GM18951 (cell line): ENCODE measurements around the gene SCAF4.
"Not testable (repeated sequence)": the region's sequence is repeated elsewhere in the genome, so short reads cannot be mapped to it uniquely, and the experiment has no call there.

ENCODE experiments used
- POLR2A ChIP-seq: IDR thresholded peaks from 4 replicates; pipeline ENCODE4 v1.6.1; 2011; ENCODE audit warnings: mild to moderate bottlenecking; ENCODE audit not compliant: insufficient read length, insufficient read depth; ENCODE audit errors: extremely low read depth
- in situ Hi-C: fragments of 300-500 bp; cut with MboI; formaldehyde crosslinking; loops from one replicate; pipeline ENCODE4 v1.12.0; 2022; ENCODE audit warnings: low sequenced_read_pairs, mixed read lengths, inconsistent platforms; ENCODE audit not compliant: unreplicated experiment

Gene SCAF4

DNA sequence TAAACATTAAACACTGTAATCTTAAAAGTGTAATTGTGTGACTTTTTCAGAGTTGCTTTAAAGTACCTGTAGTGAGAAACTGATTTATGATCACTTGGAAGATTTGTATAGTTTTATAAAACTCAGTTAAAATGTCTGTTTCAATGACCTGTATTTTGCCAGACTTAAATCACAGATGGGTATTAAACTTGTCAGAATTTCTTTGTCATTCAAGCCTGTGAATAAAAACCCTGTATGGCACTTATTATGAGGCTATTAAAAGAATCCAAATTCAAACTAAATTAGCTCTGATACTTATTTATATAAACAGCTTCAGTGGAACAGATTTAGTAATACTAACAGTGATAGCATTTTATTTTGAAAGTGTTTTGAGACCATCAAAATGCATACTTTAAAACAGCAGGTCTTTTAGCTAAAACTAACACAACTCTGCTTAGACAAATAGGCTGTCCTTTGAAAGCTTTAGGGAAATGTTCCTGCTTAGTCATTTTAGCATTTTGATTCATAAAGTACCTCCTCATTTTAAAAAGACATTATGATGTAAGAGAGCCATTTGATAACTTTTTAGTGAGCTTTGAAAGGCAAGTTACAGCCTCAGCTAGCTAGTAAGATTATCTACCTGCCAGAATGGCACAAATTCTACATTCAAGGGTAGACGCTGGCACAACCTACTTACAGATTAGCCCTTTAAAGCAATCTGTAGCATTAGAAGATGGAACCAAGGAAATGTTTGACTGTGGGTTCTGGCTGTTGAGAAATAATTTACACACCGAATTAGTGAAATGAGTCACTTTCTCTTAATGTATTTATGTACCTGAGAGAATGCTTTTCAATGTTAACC, 63.0 kb downstream of the SCAF4 start:
- TF ChIP-seq POLR2A = no peak
- in situ Hi-C loops = no loop called here

DNA sequence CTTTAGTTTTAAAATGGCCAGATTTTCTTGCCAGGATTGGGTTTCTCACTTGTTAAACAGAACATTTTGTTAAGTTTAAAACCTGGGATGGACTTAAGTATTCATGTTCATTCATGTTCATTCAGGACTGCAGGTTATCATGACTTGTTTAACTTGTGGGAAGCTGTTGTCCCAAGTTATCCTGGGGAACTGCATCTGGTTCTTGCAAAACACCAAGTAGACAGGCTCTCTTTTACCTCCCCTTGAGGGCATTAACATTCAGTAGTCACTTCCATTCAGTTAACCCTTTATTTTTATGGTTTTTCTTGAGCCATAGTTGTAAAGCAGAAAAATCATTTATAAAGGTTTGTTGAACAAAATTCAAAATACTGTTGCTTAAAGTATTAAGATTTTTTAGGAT, 64.3 kb downstream of the SCAF4 start:
- no peak for TF ChIP-seq POLR2A
- in situ Hi-C loops = no loop called here

DNA sequence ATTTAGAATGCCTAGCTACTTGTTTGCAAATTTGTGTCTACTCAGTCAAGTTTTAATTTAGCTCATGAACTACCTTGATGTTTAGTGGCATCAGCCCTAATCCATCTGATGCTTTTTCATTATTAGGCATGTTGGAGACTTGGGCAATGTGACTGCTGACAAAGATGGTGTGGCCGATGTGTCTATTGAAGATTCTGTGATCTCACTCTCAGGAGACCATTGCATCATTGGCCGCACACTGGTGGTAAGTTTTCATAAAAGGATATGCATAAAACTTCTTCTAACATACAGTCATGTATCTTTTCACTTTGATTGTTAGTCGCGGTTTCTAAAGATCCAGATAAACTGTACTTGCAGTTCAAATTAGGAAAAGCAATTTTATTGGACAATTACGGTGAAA, 64.8 kb downstream of the SCAF4 start:
- in situ Hi-C loops = no loop called here
- no peak for TF ChIP-seq POLR2A

DNA sequence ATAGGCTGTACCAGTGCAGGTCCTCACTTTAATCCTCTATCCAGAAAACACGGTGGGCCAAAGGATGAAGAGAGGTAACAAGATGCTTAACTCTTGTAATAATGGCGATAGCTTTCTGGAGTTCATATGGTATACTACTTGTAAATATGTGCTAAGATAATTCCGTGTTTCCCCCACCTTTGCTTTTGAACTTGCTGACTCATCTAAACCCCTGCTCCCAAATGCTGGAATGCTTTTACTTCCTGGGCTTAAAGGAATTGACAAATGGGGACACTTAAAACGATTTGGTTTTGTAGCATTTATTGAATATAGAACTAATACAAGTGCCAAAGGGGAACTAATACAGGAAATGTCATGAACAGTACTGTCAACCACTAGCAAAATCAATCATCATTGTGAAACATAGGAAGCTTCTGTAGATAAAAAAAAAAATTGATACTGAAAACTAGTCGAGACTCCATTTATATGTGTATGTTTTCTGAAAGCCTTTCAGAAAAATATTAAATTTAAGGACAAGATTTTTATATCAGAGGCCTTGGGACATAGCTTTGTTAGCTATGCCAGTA, 65.4 kb downstream of the SCAF4 start:
- in situ Hi-C loops = no loop called here
- TF ChIP-seq POLR2A = no peak

DNA sequence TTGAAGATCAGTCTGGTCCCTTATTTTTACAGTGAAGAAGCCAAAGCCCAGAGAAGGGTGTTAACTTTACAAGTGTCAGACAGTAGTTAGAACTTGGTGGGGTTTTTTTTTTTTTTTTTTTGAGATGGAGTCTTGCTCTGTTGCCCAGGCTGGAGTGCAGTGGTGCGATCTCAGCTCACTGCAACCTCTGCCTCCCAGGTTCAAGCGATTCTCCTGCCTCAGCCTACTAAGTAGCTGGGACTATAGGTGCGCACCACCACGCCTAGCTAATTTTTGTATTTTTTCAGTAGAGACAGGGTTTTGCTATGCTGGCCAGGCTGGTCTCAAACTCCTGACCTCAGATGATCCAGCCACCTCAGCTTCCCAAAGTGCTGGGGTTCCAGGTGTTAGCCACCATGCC, 66.0 kb downstream of the SCAF4 start:
- in situ Hi-C loops = not testable (repeated sequence)

DNA sequence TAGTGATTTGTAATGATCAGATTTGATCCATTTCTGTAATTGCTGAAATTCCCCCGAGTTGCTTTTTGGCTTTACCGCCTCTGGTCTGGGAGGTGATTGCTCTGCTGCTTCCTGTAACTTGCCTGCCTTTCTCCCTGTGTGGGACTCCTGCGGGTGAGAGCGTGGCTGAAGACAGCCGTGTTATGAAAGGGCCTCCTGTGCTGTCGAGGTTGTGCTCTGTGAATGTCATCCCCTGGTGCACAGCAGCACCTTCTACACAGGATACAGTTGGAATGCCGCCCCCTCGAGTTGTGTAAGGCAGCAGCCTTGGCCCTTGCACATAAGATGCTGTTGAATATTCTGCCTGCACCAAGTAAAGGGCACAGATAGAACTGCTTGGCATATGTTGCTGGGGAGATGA, 66.5 kb downstream of the SCAF4 start:
- no peak for TF ChIP-seq POLR2A
- in situ Hi-C loops = no loop called here

DNA sequence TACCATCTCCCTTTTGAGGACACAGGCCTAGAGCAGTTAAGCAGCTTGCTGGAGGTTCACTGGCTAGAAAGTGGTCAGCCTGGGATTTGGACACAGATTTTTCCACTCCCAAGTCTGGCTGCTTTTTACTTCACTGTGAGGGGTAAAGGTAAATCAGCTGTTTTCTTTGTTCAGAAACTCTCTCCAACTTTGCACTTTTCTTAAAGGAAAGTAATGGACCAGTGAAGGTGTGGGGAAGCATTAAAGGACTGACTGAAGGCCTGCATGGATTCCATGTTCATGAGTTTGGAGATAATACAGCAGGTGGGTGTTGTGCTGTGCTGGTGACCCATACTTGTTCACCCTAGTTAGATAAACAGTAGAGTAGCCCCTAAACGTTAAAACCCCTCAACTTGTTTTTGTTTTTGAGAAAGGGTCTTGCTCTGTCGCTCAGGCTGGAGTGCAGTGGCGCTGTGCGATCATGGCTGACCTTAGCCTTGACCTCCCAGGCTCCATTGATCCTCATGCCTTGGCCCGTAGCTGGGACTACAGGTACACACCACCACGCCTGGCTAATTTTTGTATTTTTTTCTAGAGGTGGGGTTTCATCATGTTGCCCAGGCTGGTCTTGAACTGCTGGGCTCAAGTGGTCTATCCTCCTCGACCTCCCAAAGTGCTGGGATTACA, 68.2 kb downstream of the SCAF4 start:
- no peak for TF ChIP-seq POLR2A
- in situ Hi-C loops = no loop called here

DNA sequence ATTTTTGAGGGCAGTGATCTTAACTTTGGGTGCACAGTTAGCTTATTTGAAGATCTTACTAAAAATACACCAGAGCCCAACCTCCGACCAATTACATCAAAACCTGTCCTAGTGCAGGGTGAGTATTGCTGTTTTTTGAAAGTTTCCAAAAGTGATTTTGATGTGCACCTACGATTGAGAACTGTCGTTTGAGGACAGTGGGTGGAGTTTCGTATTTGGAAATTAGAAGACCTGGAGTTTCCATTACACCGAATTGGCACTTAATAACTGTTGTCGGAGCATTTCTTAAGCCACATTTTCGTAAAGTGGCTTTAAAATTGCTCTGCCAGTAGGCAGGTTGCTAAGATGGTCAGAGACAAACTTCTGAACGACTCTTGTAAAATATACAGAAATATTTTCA, 71.3 kb downstream of the SCAF4 start:
- TF ChIP-seq POLR2A = no peak
- in situ Hi-C loops = no loop called here

DNA sequence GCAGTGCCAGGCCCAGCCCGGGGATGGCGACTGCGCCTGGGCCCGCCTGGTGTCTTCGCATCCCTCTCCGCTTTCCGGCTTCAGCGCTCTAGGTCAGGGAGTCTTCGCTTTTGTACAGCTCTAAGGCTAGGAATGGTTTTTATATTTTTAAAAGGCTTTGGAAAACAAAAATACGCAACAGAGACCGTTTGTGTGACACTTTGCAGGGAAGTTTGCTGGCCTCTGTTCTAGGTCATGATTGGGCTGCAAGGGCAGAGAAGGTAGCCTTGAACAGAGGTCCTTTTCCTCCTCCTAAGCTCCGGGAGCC, 71.7 kb downstream of the SCAF4 start:
- in situ Hi-C loops = no loop called here
- no peak for TF ChIP-seq POLR2A

DNA sequence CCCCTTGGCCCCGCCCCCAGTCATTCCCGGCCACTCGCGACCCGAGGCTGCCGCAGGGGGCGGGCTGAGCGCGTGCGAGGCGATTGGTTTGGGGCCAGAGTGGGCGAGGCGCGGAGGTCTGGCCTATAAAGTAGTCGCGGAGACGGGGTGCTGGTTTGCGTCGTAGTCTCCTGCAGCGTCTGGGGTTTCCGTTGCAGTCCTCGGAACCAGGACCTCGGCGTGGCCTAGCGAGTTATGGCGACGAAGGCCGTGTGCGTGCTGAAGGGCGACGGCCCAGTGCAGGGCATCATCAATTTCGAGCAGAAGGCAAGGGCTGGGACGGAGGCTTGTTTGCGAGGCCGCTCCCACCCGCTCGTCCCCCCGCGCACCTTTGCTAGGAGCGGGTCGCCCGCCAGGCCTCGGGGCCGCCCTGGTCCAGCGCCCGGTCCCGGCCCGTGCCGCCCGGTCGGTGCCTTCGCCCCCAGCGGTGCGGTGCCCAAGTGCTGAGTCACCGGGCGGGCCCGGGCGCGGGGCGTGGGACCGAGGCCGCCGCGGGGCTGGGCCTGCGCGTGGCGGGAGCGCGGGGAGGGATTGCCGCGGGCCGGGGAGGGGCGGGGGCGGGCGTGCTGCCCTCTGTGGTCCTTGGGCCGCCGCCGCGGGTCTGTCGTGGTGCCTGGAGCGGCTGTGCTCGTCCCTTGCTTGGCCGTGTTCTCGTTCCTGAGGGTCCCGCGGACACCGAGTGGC, 72.2 kb downstream of the SCAF4 start, which contains the start of gene SOD1:
Gene SOD1 (plus strand): TSS at position 158 of the 723 bp plus-strand sequence. CDS start 77 bp downstream, at position 235.
- in situ Hi-C loops = no loop called here
- peak; percentile 99 for TF ChIP-seq POLR2A

DNA sequence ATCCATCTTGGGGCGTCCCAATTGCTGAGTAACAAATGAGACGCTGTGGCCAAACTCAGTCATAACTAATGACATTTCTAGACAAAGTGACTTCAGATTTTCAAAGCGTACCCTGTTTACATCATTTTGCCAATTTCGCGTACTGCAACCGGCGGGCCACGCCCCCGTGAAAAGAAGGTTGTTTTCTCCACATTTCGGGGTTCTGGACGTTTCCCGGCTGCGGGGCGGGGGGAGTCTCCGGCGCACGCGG, 72.7 kb downstream of the SCAF4 start:
- in situ Hi-C loops = no loop called here
- TF ChIP-seq POLR2A = no peak

DNA sequence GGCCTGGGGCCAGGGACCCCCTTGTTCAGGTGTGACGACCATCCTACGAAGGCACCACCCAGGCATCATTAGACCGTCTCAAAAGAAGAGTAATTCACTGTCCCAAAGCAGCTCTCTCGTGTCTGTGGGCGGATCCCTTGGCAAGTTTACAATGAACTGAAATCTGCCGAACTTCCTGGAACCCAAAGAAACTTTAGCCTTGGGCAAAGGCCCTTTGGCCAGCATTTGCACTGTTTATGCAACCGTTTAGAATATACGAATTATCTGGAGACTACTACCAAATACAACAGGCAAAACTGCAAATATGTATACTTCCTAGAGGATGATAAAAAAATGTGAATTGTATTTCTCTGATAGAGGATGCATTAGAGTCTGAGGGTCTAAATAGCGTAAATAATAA, 73.9 kb downstream of the SCAF4 start:
- in situ Hi-C loops = no loop called here
- TF ChIP-seq POLR2A = no peak

DNA sequence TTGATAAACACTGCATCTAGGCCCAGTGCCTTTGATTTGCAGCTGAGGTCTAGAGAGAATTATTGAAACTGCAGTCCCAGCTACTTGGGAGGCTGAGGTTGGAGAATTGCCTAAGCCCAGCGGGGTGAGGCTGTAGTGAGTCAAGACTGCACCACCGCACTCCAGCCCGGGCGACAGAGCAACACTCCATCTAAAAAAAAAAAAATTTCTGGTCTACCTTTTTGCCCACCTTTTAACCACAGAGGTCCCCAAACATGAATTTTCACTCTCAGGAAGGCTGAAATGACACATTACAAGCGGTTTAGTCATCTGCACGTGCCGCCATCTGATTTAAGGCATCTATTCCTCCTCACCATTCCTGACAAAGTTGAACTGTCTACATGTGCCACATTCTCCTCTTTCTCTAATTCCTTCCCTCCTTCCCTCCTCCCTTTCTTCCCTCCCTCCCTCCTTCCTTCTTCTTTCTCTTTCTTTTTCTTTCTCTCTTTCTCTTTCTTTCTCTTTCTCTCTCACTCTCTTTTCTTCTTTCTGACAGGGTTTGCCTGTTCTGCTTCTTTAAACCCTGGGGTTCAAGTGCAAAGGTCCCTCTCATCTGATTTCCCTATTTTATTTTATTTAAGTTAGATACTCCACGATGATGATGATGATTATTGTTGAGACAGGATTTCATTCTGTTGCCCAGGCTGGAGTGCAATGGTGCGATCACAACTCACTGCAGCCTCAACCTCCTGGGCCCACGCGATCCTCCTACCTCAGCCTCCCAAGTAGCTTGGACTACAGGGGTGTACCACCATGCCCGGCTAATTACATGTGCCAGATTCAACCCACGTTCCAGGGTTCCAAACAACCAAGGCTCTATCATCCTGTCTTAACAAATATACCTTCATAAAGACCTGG, 75.5 kb downstream of the SCAF4 start:
- in situ Hi-C loops = no loop called here
- no peak for TF ChIP-seq POLR2A

DNA sequence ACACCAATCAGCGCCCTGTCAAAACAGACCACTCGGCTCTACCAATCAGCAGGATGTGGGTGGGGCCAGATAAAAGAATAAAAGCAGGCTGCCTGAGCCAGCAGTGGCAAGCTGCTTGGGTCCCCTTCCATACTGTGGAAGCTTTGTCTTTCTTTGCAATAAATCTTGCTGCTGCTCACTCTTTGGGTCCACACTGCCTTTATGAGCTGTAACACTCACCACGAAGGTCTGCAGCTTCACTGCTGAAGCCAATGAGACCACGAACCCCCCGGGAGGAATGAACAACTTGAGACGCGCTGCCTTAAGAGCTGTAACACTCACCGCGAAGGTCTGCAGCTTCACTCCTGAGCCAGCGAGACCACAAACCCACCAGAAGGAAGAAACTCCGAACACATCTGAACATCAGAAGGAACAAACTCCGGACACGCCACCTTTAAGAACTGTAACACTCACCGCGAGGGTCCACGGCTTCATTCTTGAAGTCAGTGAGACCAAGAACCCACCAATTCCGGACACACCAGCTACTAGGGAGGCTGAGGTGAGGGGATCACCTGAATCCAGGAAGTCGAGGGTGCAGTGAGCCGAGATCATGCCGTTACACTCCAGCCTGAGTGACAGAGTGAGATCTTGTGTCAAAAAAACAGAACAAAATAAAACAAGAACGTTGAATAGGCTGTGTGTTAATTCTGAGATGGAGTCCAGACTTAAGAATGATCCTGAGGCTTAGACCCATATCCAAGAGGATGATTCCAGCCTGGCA, 76.9 kb downstream of the SCAF4 start:
- in situ Hi-C loops = not testable (repeated sequence)
